HG03108 (cell line): ENCODE results near the gene ZNF700.
"Not testable (repeated sequence)": the region's sequence is repeated elsewhere in the genome, so short reads cannot be mapped to it uniquely, and the experiment has no call there.

ENCODE experiments used
- ATAC-seq: cut with Tn5 transposase; IDR thresholded peaks from one replicate; pipeline ENCODE4 v1.9.1; 2021; ENCODE audit warnings: moderate library complexity; ENCODE audit not compliant: unreplicated experiment

Gene ZNF700

GRCh38 chr19:11924886-11925650, at the start of gene ZNF700:
Gene ZNF700, plus strand, starts transcription at chr19:11925107. Its CDS starts 104 bp downstream, at chr19:11925211.
- ATAC-seq, result peak; percentile 83

- not testable (repeated sequence) for ATAC-seq
Measured at GRCh38 chr19:11879687-11880266, 45.1 kb upstream of the ZNF700 start.

- ATAC-seq, result no peak
Measured at GRCh38 chr19:11880598-11880997, 44.3 kb upstream of the ZNF700 start.

GRCh38 chr19:11881151-11881800, 43.6 kb upstream of the ZNF700 start:
- no peak for ATAC-seq

DNA sequence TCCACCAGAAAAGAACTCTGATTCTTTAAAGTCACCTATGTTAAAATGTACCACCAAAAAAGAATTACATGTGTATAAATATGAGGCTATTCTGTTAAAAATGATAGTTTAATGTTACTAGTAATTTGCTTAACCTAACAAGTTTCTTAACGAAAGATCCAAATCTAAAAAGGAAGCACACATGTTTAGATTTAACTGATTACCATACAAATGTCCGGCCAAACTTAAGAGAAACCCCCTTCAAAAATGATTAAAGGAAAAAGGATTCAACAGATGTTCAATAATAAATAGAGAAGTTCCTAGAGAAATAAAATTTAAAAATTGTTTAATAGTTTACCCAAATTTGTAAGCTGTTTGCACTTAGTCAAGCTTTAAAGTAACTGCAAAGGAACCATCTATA, 42.3 kb upstream of the ZNF700 start:
- no peak for ATAC-seq

- ATAC-seq, result peak; percentile 21
Measured at GRCh38 chr19:11887234-11887610, 37.7 kb upstream of the ZNF700 start.

GRCh38 chr19:11887611-11888531, 37.0 kb upstream of the ZNF700 start, which contains the start of gene ZNF69:
Gene ZNF69, plus strand, starts transcription at chr19:11887782. Its CDS starts 142 bp downstream, at chr19:11887924.
- ATAC-seq, result peak; percentile 73

DNA sequence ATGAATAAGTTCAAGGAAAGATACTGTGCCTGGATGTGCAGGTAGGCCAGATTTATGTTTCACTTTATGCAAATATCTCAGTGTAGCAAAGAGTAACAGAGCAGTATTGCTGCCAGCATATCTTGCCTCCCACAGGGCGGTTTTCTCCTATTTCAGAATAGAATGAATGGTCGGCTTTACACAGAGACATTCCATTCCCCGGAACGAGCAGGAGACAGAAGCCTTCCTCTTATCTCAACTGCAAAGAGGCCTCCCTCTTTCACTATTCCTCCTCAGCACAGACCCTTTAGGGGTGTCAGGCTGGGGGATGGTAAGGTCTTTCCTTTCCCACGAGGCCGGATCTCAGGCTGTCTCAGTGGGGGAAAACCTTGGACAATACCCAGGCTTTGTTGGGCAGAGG, 35.0 kb upstream of the ZNF700 start:
- ATAC-seq, result not testable (repeated sequence)

DNA sequence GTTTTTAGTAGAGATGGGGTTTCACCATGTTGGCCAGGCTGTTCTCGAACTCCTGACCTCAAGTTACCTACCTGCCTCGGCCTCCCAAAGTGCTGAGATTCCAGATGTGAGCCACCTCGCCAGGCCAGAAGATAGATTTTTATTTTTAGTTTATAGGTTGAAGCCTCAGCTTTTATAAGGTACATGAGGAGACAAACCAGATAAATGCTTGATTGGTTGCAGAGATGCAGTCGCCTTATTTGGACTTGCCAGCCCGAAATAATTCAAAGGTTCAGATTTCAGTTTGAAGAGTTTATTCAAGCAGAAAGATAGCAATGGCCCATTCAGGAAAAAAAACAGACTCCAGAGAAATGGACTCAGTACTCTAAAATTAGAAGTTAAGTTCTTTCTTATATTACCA, 34.3 kb upstream of the ZNF700 start:
- no peak for ATAC-seq

DNA sequence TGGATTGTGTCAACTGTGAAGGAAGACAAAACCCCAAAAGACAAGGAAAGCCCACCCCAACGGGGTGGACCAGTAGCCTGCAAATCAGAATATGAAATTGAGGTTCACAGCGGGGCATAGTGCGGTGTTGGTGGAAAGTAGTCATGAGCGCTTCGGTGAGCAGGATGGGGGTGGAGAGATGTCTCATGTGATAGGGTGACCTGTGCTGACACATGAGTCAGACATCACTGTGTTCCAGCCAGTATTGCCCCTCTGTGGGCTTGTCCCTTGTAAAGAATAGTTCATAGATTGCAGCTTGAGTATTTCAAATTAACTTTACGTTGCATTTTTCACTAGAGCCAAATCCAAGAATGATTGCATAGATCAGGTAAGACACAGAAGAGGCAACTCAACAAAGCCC, 30.1 kb upstream of the ZNF700 start:
- no peak for ATAC-seq

- no peak for ATAC-seq
Measured at GRCh38 chr19:11902228-11902627, 22.7 kb upstream of the ZNF700 start.

GRCh38 chr19:11905928-11906327, 19.0 kb upstream of the ZNF700 start:
- no peak for ATAC-seq

- ATAC-seq, result not testable (repeated sequence)
Measured at GRCh38 chr19:11911937-11912336, 13.0 kb upstream of the ZNF700 start.

GRCh38 chr19:11914417-11915051, 10.4 kb upstream of the ZNF700 start:
- not testable (repeated sequence) for ATAC-seq

- ATAC-seq, result no peak
Measured at GRCh38 chr19:11921852-11922495, 2.9 kb upstream of the ZNF700 start.

- peak; percentile 11 for ATAC-seq
Measured at GRCh38 chr19:11925651-11926187, 812 bp downstream of the ZNF700 start.

GRCh38 chr19:11927227-11927626, 2.3 kb downstream of the ZNF700 start:
- no peak for ATAC-seq

DNA sequence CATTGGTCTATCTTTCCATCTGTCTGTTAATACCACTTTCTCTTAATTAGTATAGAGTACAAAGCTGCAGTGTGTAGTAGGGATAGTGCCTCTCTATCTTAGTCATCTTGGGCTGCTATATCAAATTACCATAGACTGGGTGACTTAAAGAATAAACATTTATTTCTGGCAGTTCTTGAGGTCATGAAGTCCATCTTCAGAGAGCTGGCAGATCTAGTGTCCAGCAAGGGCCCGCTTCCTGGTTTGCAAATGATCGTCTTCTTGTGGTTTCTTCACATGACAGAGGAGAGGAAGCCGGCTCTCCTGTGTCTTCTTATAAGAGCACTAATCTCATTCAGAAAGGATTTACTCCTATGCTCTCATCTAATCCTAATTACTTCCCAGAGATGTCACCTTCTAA, 6.1 kb downstream of the ZNF700 start:
- no peak for ATAC-seq

- ATAC-seq, result no peak
Measured at GRCh38 chr19:11931513-11931912, 6.6 kb downstream of the ZNF700 start.

DNA sequence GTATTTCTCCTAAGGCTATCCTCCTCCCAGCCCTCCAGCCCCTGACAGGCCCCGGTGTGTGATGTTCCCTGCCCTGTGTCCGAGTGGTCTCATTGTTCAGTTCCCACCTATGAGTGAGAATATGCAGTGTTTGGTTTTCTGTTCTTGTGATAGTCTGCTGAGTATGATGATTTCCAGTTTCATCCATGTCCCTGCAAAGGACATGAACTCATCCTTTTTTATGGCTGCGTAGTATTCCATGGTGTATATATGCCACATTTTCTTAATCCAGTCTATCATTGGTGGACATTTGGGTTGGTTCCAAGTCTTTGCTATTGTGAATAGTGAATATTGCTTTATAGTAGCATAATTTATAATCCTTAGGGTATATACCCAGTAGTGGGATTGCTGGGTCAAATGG, 10.9 kb downstream of the ZNF700 start:
- not testable (repeated sequence) for ATAC-seq
